Measurements from ENCODE around the gene TOMM22.

Gene TOMM22

DNA sequence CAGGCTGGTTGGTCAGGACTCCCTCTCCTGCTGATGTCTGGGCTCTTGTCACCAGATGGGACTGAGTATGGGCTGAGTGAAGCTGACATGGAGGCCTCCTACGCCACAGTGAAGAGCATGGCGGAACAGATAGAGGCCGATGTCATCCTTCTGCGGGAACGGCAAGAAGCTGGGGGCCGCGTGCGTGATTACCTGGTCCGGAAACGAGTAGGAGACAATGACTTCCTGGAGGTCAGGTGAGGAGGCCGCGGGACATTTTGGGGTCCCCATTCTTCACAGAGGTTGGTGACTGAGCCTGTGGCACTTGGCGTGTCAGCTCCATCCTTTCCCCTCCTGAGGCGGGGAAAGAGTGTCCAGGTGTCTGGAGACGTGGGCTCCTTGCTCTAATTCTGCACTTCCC lies 34.1 kb downstream of the TOMM22 start:
- DNase-seq: no peak

DNA sequence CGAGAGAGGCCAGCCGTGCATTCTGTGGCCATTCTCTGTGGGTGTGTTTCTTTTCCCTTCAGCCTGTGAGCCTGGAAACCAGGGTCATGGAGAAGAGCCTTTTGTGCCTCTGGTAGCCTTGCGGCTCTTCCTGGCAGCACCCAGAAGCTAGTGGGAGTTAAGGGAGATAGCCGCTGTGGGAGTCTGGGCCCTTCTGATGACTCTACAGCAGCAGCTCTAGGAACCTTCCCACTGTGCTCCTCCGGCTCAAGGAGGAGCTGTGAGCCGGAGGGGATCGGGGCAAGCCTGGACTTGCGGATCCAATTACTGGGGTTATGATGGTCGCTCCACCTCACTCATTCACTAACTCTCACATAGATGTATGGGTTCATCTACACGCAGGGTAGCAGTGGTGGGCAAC lies 34.5 kb downstream of the TOMM22 start:
- DNase-seq: no peak

DNA sequence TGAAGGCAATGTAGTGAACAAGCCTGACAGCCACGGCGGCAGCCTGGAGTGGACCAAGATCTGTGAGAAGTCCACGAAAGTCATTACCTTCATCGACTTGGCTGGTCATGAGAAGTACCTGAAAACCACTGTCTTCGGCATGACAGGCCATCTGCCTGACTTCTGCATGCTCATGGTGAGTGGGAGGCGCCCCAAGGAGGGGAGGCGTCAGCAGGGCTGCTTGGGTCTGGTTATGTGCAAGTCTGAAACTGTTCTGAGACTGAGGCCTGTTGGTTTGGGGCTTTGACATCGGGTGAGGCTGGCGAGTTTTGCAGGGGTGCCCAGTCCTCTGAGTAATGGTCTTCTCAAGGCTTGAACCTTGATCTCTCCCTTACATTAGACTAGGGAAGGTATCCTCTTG lies 35.1 kb downstream of the TOMM22 start:
- DNase-seq: no peak

DNA sequence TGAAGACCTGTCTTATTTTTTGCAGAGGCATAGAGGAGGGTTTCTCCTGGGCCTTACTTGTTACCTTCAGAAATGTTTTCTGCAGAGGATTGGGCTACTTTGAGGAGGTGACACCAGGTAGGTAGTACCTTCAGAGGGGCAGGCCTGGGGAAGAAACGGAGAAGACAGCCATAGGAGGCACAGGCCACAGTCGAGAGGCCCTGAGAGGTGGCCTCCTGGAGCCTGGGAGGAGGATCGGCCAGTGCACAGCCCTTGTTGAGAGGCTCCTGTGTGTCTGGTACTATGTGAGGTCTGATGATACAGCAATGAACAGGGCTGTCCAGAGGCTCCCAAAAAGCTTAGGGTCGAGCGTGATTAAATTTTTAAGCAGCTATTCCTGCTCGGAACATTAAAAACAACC lies 35.5 kb downstream of the TOMM22 start:
- DNase-seq: no peak

DNA sequence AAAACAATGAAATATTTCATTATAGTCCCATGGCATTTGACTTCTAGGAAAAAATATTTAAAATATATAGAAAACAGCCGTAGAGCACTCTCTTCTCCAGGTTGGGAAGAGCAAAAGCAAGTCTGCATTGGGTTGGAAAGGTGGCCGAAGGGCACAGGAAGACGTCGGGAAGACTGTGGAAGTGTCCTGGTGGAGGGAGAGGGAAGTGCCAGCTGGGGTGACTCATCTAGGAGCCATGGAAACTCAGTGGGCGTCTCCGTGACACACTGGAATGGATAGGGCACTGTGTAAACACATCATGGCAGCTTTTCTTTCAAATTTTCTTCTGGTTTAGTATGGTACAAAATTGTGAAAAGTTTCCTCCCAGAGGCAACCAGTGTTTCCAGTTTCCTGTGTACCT lies 36.7 kb downstream of the TOMM22 start:
- no peak for DNase-seq

DNA sequence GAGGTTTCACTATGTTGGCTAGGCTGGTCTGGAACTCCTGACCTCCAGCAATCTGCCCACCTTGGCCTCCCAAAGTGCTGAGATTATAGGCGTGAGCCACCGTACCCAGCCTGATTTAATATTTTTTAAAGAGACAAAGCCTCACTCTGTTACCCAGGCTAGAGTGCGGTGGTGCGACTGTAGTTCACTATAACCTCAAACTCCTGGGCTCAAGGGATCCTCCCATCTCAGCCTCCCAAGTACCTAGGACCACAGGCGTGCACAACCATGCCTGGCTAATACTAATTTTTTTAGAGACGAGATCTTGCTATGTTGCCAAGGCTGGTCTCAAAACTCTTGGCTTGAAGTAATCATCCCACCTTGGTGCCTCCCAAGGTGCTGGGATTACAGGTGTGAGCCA lies 37.4 kb downstream of the TOMM22 start:
- DNase-seq: no peak

DNA sequence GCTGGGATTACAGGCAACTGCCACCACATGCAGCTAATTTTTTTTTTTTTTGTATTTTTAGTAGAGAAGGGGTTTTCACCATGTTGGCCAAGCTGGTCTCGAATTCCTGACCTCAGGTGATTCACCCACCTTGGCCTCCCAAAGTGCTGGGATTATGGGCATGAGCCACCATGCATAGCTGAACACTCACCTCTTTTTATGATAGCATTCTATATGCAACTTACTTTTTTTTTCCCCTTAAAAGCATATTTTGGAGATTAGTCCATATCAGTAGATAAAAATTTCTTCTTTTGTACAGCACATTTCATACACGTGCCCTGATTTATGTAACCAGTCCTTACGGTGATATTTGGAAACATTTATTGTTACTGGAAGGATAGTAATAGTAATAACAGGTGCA lies 38.6 kb downstream of the TOMM22 start:
- DNase-seq: no peak

DNA sequence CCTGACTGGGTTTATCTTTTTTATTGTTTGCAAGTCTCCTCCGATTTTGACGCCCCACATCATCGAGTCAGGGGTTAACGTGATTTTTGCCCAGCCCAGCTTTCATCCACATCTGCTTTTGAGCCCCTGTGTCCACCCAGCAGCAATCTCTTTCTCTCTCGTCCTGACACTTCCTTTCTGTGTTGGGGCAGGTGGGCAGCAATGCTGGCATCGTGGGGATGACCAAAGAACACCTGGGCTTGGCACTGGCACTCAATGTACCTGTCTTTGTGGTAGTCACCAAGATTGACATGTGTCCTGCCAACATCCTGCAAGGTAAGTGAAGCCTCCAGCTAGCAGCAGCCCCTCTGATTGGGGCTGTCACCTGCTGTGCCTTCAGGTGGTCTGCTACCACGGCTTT lies 39.8 kb downstream of the TOMM22 start:
- DNase-seq: no peak

DNA sequence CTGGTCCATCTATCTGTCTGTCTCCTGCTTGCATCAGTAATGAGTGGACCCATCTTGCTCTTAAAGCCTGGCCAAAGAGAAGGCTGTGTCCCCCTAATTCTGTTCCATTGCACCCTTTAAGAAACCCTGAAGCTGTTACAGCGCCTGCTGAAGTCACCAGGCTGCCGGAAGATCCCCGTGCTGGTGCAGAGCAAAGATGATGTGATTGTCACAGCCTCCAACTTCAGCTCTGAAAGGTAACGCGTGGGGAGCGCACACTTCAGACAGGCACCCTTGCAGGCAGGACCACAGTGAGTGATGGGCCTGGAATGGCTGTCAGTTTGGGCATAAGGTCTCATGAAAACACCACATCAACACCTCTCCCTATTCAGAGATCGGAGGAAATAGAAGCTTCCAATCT lies 42.4 kb downstream of the TOMM22 start:
- DNase-seq: no peak

DNA sequence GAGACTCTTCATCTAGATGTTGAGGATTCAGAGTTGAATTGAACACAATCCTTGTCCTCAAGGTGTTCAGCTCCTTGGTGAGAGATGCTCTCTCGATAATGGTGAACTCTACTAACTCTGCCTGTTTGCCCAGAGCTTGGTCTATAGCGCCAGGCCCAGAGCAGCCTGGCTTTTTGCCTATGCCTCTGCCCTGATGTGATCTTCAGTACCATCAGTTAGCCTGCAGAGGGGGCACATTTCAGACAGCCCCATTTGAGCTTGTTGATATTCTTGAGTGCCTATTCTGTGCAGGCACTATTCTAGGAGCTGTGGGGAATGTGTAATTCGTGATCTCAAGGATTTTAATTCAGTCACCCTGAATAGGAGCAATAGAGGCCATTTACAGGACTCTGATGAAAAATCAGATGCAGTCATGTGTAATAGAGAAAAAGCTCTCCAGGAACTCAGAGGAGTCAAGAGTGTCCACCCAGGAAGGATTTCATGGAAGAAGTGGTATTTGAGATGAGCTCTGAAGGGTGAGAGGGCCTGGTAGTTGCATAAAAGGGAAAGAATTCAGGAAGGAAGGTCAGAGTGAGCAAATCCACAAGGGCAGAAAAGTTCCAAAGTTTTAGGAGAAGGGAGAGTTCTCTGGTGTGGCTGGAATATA lies 43.3 kb downstream of the TOMM22 start:
- DNase-seq: no peak

DNA sequence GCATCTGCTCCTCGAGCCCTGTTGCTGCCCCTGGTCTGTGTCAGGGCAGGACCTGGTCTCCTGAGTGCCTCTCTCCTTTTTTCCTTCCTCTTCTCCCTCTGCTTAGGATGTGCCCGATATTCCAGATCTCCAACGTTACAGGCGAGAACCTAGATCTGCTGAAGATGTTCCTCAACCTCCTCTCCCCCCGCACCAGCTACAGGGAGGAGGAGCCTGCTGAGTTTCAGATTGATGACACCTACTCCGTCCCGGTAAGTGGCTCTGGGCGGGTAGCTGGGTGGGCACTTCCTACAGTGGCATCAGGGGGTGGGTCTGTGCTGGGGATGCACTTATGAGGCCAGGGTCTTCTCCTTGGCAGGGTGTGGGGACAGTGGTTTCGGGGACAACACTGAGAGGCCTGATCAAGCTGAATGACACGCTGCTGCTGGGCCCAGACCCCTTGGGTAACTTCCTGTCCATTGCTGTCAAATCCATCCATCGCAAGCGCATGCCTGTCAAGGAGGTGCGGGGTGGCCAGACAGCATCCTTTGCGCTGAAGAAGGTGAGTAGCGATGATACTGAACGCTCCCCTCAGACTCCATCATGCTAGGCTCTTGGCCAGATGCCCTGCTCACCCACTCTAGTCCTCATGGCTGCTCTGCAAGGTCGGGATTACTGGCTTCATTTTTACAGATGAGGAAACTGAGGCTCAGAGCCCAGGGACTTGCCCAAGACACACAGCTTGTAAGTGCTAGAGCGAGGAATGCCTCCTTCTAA lies 44.3 kb downstream of the TOMM22 start:
- no peak for DNase-seq

DNA sequence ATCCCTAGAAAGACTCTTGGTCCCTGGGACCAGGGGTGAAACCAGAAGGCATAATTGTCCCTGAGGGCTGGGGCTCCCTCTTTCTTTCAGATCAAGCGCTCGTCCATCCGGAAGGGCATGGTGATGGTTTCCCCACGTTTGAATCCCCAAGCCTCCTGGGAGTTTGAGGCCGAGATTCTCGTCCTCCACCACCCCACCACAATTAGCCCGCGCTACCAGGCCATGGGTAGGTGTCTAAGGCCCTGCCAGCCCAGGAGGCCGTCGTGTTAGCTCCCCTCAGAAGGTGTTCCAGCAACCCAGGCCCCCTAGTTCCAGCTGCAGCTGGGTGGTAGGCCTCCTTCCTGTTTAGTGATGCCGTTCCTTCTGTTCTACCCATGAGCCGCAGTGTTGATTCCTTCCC lies 45.4 kb downstream of the TOMM22 start:
- no peak for DNase-seq

DNA sequence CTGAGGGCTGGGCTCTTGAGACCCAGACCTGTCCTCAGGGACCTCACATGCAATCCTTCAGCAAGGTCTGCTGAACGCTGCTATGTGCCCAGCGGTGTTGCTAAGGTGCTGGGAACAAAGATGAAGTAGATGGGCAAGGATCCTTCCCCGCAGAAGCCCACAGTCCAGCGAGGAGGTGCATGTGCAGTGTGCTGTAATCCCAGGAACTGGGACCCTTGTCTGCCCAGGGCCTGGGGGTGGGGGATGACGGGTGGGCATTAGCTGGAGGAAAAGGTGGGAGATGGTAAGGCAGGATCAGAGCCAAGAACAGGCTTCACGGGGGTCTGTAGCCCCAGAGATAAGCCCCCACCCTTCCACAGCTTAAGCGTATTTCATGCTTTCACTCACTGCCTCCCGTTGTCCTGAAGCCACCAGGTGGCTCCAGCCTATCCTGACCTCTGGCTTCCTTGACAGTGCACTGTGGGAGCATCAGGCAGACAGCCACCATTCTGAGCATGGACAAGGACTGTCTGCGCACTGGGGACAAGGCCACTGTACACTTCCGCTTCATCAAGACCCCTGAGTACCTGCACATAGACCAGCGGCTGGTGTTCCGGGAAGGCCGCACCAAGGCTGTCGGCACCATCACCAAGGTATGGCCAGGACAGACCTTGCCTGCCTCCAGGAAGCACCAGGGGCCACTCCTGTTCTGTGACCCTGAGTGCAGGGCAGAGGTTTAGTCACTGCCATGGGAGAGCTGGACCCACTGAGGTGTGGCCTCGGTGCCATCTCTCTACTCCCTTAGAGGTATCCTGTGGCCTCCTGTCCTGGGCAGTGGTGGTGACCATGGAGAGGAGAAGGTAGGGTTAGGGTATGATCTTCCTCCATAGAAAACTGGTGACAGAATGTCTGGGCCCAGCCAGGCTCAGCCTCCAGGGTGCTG lies 46.0 kb downstream of the TOMM22 start:
- no peak for DNase-seq

DNA sequence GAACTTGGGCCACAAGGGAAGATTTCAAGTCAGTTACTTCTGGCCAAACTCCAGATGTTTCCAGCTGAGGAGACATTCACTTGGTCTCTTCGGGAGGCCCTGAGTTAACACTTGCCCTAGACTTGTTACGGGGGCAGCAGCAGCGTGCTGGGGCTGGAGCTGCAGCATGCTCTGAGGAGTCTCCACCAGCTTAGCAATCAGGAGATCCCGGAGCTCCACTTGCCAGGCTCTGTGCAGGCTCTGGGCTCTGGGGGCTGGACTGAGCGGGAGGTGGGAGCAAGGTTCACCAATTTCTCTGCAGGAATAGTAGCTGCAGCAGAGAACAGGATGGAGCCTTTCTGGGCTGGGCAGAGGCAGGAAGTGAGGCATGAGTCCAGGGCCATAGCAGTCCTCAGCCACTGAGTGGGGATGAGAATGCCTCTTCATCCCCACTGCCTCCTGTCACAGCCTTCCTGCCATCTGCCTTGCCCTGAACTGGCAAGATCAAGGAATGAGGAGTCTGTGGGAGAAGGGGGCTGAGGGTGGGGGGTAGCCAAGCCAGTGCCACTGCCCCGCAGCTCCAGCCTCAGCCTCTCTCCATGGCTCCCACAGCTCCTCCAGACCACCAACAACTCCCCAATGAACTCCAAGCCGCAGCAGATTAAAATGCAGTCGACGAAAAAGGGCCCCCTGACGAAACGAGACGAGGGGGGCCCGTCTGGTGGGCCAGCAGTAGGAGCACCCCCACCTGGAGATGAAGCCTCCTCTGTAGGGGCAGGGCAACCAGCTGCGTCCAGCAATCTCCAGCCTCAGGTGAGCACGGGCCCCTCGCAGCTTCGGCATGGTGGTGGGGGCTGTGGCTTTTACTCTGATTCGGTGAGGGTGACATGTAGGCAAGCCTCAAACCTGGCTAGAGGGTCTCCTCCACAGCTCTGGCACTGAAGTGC lies 47.4 kb downstream of the TOMM22 start:
- DNase-seq: no peak

DNA sequence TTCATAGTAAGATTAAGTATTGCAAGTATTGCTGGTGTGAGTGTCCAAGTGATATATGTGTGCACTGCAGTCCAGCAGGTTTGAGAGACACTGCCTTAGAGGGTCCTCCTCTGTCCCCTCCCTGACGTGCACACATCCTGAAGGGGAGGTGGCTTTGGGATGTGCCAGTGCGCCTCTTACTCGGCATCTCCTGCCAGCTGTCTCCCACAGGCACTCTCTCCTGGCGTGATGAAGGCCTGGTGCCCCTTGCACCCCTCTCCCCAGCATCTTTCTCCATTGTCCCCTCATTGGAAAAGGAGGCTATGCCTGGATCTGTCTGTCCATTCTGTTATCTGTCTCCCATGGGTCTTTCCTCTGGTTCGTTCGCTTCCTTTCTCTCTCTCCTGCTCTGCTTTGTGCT lies 48.2 kb downstream of the TOMM22 start:
- no peak for DNase-seq

DNA sequence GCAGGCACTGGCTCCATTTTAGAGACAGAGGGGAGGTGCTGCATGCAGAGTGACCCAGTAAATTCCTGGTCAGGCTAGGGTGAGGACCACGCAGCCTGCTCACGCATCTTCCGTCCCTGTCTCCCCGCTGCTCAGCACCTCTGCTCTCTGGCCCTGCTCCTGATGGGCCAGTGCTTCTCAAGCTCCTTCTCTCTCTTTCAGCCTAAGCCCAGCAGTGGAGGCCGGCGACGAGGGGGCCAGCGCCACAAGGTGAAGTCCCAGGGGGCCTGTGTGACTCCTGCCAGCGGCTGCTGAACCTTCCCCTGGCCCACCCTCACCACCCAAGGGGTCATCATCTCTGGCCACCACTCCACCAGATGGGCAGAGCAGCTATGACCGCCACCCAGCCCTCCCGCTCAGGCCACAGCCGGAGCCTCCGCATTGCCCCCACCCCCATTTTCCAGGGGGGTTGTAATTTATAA lies 48.7 kb downstream of the TOMM22 start:
- DNase-seq: no peak

DNA sequence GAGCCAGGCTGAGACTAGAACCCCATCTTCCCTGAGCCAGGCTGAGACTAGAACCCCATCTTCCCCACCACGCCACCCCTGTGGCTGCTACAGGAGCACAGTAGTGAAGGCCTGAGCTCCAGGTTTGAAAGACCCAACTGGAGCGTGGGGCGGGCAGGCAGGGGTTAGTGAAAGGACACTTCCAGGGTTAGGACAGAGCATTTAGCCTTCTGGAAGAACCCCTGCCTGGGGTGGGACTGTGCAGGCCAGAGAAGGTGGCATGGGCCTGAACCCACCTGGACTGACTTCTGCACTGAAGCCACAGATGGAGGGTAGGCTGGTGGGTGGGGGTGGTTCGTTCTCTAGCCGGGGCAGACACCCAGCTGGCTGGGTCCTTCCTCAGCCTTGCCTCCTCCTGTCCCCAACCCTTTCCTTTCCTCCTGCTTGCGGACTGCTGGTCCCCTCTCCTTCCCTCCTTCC lies 50.0 kb downstream of the TOMM22 start:
- DNase-seq: no peak

DNA sequence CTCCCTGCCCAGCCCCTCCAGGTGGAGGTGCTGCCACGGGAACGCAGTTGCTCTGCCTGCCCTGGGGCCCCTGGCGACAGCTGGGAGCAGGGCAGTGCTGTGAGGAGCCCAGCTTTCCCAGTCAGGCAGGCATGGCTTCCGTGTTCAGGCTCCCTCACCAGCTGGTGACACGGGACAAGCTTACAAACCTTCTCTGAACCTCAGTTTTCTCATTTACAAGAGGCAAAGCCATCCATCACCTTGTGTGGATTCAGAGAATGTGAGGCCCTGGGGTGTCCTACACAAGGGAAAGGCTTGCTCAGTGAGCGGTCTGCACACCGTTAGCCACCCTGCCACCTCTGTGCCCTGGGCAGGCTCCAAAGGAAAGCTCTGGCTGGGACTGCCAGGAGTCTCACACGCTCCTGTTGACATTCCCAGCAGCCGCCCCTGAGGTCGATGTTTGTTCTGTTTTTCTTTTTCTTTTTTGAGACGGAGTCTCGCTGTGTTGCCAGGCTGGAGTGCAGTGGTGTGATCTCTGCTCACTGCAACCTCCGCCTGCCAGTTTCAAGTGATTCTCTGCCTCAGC lies 50.6 kb downstream of the TOMM22 start:
- DNase-seq: no peak

DNA sequence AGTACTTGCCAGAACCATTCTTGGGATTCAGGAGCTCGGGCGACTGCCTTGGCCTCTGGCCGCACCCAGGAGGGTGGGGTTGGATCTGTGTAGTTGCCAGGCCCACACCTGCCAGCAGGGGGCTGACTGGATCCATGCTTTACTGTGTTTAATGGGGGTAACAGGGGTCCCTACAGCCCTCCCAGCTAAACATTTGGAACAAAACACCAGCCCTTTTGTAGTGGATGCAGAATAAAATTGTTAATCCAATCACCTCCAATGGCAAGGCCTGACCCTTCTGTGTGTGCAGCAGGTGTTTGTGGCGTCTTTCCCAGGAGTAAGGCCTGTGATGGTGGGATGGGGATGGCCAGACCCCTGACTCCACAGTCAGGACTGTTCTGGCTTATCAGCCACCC lies 51.6 kb downstream of the TOMM22 start:
- no peak for DNase-seq

DNA sequence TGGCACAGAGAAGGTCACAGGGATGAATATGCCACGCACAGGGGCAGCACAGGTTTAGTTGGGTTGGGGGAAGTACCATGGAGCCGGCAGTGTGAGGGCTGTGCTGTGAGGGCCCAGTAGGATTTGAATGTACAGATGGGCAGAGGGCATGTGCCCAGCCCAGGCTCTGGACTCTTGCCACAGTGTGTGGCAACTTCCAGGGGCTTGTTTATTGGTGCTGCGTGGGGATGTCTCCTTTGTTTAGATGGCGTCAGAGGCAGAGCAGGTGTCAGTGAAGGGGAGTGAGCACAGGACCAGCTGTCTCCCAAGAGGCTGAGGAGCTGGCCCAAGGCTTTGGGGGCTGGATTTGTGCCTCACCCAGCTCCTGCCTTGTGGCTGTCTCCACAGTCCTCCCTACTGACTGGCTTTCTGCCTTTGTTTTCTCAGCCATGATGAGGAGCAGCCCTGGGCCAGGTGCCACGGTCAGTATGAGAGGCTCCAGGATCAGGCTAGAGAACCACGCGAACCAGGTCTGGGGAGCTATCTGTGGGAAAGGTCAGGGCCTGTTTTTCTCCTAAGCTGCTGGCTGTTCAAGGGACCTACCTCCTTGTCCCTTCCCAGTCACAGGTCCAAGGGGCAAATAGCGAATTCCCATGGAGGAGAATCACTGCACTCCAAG lies 52.1 kb downstream of the TOMM22 start:
- peak; percentile 38 for DNase-seq

DNA sequence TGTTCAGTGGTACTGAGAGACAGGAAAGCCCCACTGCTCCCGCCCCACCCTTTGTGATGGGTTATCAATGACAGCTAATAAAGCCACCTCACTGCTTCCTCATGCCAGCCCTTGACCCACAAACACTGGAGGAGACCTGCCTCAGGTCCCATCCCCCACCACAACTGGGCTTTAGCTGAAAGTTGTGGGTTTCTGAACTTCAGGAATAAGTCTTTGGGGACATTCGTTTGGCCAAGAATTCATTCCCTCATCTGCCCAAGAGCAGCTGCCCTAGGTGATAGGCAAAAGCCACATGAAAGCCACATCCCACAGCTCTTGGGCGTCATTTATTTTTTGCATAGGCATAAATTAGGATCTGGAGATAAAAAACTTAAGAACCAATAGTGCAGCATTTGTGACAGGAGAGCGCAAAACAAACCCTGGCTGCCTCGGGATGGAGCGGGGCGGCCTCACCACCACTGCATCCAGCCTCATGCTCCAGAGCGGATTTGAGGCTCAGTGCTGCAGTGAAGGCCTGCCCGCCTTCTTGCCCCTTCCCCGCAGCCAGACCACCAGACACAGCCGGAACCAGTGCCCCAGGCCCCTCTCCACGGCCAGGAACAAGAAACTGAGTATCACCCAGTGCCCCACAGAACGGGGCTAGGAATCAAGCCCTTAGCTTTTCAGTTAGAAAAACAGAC lies 52.8 kb downstream of the TOMM22 start:
- no peak for DNase-seq
